Nephron (organoid): ENCODE data around the gene B4GALNT2.

Source experiments
- H3K27ac Mint-ChIP-seq, 3 experiments: 2 replicates each; pipeline ENCODE4 v1.8.0; 2020; ENCODE audit warnings: mixed read lengths in 3 of 3, mild to moderate bottlenecking in 2 of 3, moderate library complexity in 1 of 3
- H3K27me3 Mint-ChIP-seq: 2 replicates; pipeline ENCODE4 v1.8.0; 2021; ENCODE audit warnings: low read depth, mild to moderate bottlenecking, moderate library complexity, mixed read lengths
- H3K36me3 Mint-ChIP-seq: 2 replicates; pipeline ENCODE4 v1.8.0; 2020; ENCODE audit warnings: low read depth, mixed read lengths
- H3K4me1 Mint-ChIP-seq: 2 replicates; pipeline ENCODE4 v1.8.0; 2020; ENCODE audit warnings: mixed read lengths
- H3K4me3 Mint-ChIP-seq, 3 experiments: 2 replicates each; pipeline ENCODE4 v1.8.0; 2020; ENCODE audit warnings: mild to moderate bottlenecking in 3 of 3, mixed read lengths in 3 of 3, moderate library complexity in 2 of 3
- H3K9me3 Mint-ChIP-seq: 2 replicates; pipeline ENCODE4 v1.8.0; 2020; ENCODE audit warnings: mixed read lengths
- TF ChIP-seq, protein P1 (sequence below), 3 experiments: fragments of 200-600 bp; sonication (generic); IDR thresholded peaks; one replicate each; pipeline ENCODE4 v1.5.0; 2021; ENCODE audit warnings: antibody characterized with exemption in 3 of 3; ENCODE audit not compliant: unreplicated experiment in 3 of 3

Gene B4GALNT2

DNA sequence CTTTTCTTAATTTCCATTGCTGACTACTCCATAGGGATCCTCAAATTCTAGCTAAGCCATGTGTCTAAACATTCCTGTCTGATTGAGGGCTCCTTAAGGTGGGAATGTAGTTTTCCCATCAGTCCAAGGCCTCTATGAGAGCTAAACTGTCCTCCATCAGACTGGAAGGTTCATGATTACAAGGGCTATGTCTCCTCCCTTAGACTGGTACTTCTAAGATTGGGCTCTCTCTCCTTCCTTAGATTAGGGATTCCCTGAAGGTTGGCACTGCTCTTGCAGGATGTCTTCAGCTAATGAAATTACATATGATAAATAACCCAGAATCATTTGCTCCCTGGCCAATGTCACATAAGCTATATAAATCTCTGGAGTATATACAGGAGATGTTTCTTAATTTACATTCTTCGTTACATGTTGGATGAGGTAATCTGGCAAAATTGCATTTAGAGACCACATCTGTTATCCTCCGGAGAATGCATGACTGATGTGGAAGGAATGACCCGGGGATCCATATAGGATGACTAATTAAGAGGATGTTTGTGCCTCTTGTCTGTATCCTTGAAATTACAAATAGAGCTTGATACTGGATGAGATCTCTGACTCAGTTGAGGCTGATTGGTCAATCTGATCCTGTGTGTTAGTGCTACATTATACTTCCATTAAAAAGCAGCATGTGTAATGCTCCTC lies 14.2 kb downstream of the B4GALNT2 start:
- H3K9me3 Mint-ChIP-seq = no peaks in the 10 kb centered on the region
- no peak overlapping the region for H3K4me3 Mint-ChIP-seq
- H3K27me3 Mint-ChIP-seq = peaks cover 42% of the 10 kb centered on the region
- no peak overlapping the region for H3K27ac Mint-ChIP-seq
- no peaks in the 10 kb centered on the region for H3K4me1 Mint-ChIP-seq
- TF ChIP-seq, protein P1, sequence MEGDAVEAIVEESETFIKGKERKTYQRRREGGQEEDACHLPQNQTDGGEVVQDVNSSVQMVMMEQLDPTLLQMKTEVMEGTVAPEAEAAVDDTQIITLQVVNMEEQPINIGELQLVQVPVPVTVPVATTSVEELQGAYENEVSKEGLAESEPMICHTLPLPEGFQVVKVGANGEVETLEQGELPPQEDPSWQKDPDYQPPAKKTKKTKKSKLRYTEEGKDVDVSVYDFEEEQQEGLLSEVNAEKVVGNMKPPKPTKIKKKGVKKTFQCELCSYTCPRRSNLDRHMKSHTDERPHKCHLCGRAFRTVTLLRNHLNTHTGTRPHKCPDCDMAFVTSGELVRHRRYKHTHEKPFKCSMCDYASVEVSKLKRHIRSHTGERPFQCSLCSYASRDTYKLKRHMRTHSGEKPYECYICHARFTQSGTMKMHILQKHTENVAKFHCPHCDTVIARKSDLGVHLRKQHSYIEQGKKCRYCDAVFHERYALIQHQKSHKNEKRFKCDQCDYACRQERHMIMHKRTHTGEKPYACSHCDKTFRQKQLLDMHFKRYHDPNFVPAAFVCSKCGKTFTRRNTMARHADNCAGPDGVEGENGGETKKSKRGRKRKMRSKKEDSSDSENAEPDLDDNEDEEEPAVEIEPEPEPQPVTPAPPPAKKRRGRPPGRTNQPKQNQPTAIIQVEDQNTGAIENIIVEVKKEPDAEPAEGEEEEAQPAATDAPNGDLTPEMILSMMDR (IDR thresholded peaks at IDR 0.05; ENCODE audit: unreplicated experiment in 3 of 3) = no peak
- H3K36me3 Mint-ChIP-seq = no peaks in the 10 kb centered on the region

GRCh38 chr17:49148171-49148570 lies 15.6 kb downstream of the B4GALNT2 start:
- H3K4me3 Mint-ChIP-seq = no peak overlapping the region
- no peak overlapping the region for H3K27ac Mint-ChIP-seq
- H3K9me3 Mint-ChIP-seq = no peaks in the 10 kb centered on the region
- no peaks in the 10 kb centered on the region for H3K4me1 Mint-ChIP-seq
- peaks cover 32% of the 10 kb centered on the region for H3K27me3 Mint-ChIP-seq
- TF ChIP-seq, protein P1 (IDR thresholded peaks at IDR 0.05; ENCODE audit: unreplicated experiment in 3 of 3) = no peak
- H3K36me3 Mint-ChIP-seq = no peaks in the 10 kb centered on the region

DNA sequence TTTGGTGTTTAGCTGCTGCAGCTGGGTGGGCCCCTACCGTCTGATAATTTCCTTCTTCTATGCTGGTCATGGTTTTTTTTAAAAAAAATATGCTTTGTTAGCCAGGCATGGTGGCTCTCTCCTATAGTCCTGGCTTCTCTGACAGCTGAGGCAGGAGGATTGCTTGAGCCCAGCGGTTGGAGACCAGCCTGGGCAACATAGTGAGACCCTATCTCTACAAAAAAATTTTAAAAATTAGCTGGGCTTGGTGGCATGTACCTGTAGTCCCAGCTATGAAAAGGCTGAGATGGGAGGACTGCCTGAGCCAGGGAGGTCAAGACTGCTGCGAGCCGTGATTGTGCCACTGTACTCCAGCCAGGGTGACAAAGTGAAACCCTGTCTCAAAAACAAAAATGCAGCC lies 19.4 kb downstream of the B4GALNT2 start:
- TF ChIP-seq, protein P1 (IDR thresholded peaks at IDR 0.05; ENCODE audit: unreplicated experiment in 3 of 3) = no peak
- no peaks in the 10 kb centered on the region for H3K36me3 Mint-ChIP-seq
- no peaks in the 10 kb centered on the region for H3K9me3 Mint-ChIP-seq
- peaks cover 7% of the 10 kb centered on the region for H3K27me3 Mint-ChIP-seq
- no peak overlapping the region for H3K4me3 Mint-ChIP-seq
- no peak overlapping the region for H3K27ac Mint-ChIP-seq
- H3K4me1 Mint-ChIP-seq = no peaks in the 10 kb centered on the region

DNA sequence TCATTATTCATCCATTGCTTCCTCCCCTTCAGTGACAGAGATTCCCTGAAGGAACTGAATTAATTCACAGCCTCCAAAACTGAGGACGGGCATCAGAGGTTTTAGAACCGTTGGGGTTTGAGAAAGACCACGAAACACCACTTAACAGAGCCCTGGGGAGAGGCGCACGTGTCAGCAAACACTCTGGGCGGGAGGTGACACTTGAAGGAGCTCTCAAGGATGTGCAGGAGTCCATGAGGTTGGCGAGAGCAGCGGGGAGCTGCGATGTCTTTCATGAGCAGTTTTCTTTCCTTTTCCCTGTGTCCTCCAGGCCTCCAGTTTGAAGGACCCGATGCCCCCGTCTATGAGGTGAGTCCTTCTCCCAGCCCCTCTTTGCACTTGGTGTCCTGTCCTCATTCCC lies 23.7 kb downstream of the B4GALNT2 start:
- TF ChIP-seq, protein P1 (IDR thresholded peaks at IDR 0.05; ENCODE audit: unreplicated experiment in 3 of 3) = no peak
- H3K27me3 Mint-ChIP-seq = peaks cover 38% of the 10 kb centered on the region
- H3K9me3 Mint-ChIP-seq = no peaks in the 10 kb centered on the region
- H3K36me3 Mint-ChIP-seq = no peaks in the 10 kb centered on the region
- H3K4me1 Mint-ChIP-seq = no peaks in the 10 kb centered on the region
- no peak overlapping the region for H3K4me3 Mint-ChIP-seq
- H3K27ac Mint-ChIP-seq = no peak overlapping the region

DNA sequence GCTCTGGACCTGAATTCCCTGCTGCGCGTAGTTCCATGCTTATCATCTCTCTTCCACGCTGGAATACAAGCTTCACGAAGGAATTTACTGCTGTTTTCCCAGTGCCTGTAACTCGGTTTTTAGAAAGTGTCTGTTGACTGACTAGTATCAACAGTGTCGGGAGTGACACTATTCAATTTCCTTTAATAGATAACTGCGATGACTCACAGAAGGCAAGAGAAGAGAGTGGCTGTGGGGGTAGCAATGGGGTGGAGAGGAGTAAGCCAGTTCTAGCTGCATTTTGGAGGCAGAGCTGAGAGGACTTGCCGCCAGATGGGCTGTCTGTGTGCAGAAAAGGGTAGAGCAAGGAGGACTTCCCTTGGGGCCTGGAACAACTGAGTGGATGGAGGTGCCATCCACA lies 25.2 kb downstream of the B4GALNT2 start:
- no peaks in the 10 kb centered on the region for H3K36me3 Mint-ChIP-seq
- no peak overlapping the region for H3K4me3 Mint-ChIP-seq
- TF ChIP-seq, protein P1 (IDR thresholded peaks at IDR 0.05; ENCODE audit: unreplicated experiment in 3 of 3) = no peak
- no peaks in the 10 kb centered on the region for H3K9me3 Mint-ChIP-seq
- no peak overlapping the region for H3K27ac Mint-ChIP-seq
- H3K4me1 Mint-ChIP-seq = no peaks in the 10 kb centered on the region
- peaks cover 38% of the 10 kb centered on the region for H3K27me3 Mint-ChIP-seq

- no peak overlapping the region for H3K4me3 Mint-ChIP-seq
- TF ChIP-seq, protein P1 (IDR thresholded peaks at IDR 0.05; ENCODE audit: unreplicated experiment in 3 of 3) = no peak
- no peaks in the 10 kb centered on the region for H3K4me1 Mint-ChIP-seq
- no peak overlapping the region for H3K27ac Mint-ChIP-seq
- no peaks in the 10 kb centered on the region for H3K9me3 Mint-ChIP-seq
- H3K27me3 Mint-ChIP-seq = peaks cover 55% of the 10 kb centered on the region
- no peaks in the 10 kb centered on the region for H3K36me3 Mint-ChIP-seq
Measured at GRCh38 chr17:49162866-49163265, 30.3 kb downstream of the B4GALNT2 start.
